HepG2 (cell line): ENCODE measurements around the gene WEE1. TPM values are rescaled to one million over a fixed set of nuclear protein-coding genes. Genes with fewer than 3 reads are reported as not detected.
A peak's percentile ranks its signal among the peaks of the same experiment; 100 is the strongest.

Experiments used
- GLMP ChIP-seq: sonication (generic); formaldehyde crosslinking; IDR thresholded peaks from 2 replicates; pipeline ENCODE4 v1.9.0; 2021; ENCODE audit warnings: missing genetic modification reagents, mild to moderate bottlenecking, borderline replicate concordance
- HNF1A ChIP-seq, 2 experiments: sonication (generic) in 1 of 2; formaldehyde crosslinking in 1 of 2; IDR thresholded peaks; 2 replicates each; pipeline versions ENCODE4 v1.4.0 to v1.6.1; 2016 to 2020; ENCODE audit warnings: borderline replicate concordance in 1 of 2, low read depth in 1 of 2, mild to moderate bottlenecking in 1 of 2, missing genetic modification reagents in 1 of 2
- KMT2A ChIP-seq: sonication (generic); formaldehyde crosslinking; IDR thresholded peaks from 2 replicates; pipeline ENCODE4 v1.4.0; 2020; ENCODE audit warnings: missing genetic modification reagents
- THYN1 ChIP-seq: sonication (generic); formaldehyde crosslinking; IDR thresholded peaks from 2 replicates; pipeline ENCODE4 v1.8.1; 2023; ENCODE audit warnings: low read depth, mild to moderate bottlenecking, moderate library complexity, missing genetic modification reagents, borderline replicate concordance
- TRAFD1 ChIP-seq: sonication (generic); formaldehyde crosslinking; IDR thresholded peaks from 2 replicates; pipeline ENCODE4 v1.5.1; 2020; ENCODE audit warnings: missing genetic modification reagents, mild to moderate bottlenecking, borderline replicate concordance
- ZNF12 ChIP-seq: sonication (generic); formaldehyde crosslinking; IDR thresholded peaks from 2 replicates; pipeline ENCODE4 v1.5.0; 2020; ENCODE audit warnings: missing genetic modification reagents
- ZNF20 ChIP-seq: sonication (generic); formaldehyde crosslinking; IDR thresholded peaks from 2 replicates; pipeline ENCODE4 v1.4.0; 2020; ENCODE audit warnings: mild to moderate bottlenecking, moderate library complexity, missing genetic modification reagents
- ZNF343 ChIP-seq: sonication (generic); formaldehyde crosslinking; IDR thresholded peaks from 2 replicates; pipeline ENCODE4 v1.4.0; 2020; ENCODE audit warnings: mild to moderate bottlenecking, missing genetic modification reagents
- ZNF549 ChIP-seq: sonication (generic); formaldehyde crosslinking; IDR thresholded peaks from 2 replicates; pipeline ENCODE4 v1.5.0; 2020; ENCODE audit warnings: missing genetic modification reagents
- ZNF737 ChIP-seq: sonication (generic); formaldehyde crosslinking; IDR thresholded peaks from 2 replicates; pipeline ENCODE4 v1.5.0; 2020; ENCODE audit warnings: missing genetic modification reagents, mild to moderate bottlenecking, borderline replicate concordance
- ZNF839 ChIP-seq: sonication (generic); formaldehyde crosslinking; IDR thresholded peaks from 2 replicates; pipeline ENCODE4 v1.4.0; 2020; ENCODE audit warnings: missing genetic modification reagents, mild to moderate bottlenecking, borderline replicate concordance
- polyA plus RNA-seq, 8 experiments: library from polyadenylated mRNA; depleted of rRNA in 3 of 8; stranded (reverse) in 7 of 8; unstranded in 1 of 8; fragments of >200 nt; fragmentation: Illumina TruSeq in 4 of 8; extraction: Trizol in 4 of 8; gene quantifications; 2 replicates each; pipeline versions ENCODE4 v1.2.1 to v1.2.3, GENCODE V29; 2011 to 2016; ENCODE audit warnings: low read depth in 4 of 8, missing spikeins in 1 of 8, mixed read lengths in 1 of 8; ENCODE audit not compliant: insufficient read depth in 1 of 8
- total RNA-seq, 5 experiments: library from RNA; depleted of rRNA; stranded (reverse); fragments of >200 nt; fragmentation: Illumina TruSeq; extraction: Trizol; gene quantifications; 2 replicates each; pipeline ENCODE4 v1.2.3, GENCODE V29; 2016; ENCODE audit warnings: low read depth in 1 of 5
- TF ChIP-seq, protein P1 (sequence below): sonication (generic); formaldehyde crosslinking; IDR thresholded peaks from 2 replicates; pipeline ENCODE4 v1.5.0; 2020; ENCODE audit warnings: mild to moderate bottlenecking, missing genetic modification reagents, borderline replicate concordance

Gene WEE1
- total and polyA plus RNA-seq, 2 of the 13 experiments (the other 11 are each of a cell fraction or from before 2014, with no cell fraction given) = 31.4 to 63.7 TPM

DNA sequence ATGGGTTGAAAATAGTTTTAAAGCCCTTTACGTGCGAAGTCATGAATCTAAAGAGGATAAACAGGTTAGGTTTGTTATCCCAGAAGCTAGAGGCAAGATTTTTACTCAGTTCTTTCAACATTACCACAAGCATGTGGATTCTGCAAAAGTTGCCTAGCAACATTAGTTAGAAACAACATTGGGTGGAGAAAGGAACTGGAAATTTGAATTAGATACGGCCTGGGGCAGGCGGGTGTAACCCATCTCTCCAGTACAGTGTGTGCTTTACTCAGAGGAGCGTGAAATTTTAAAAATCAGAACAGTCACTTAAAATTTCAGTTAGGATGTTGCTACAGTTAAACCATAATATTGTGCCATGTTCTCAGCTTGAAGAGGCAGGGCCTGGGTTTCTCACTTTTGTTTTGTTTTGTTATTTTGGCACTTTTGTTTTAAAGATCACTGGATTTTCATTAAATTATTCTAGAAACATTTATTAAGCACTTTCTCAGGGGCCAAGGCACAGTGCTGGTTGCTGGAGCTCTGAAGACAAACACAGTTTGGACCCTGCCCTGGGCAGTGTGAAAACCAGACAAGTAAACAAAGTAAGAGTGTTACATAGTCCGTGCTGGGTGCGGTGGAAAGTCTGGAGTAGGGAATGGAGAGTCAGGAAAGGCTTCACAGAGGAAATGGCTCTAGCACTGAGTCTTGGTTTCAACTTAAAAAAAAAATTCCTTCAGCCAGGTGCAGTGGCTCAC is 4.4 kb upstream of the WEE1 start (continued):
- TF ChIP-seq, protein P1, sequence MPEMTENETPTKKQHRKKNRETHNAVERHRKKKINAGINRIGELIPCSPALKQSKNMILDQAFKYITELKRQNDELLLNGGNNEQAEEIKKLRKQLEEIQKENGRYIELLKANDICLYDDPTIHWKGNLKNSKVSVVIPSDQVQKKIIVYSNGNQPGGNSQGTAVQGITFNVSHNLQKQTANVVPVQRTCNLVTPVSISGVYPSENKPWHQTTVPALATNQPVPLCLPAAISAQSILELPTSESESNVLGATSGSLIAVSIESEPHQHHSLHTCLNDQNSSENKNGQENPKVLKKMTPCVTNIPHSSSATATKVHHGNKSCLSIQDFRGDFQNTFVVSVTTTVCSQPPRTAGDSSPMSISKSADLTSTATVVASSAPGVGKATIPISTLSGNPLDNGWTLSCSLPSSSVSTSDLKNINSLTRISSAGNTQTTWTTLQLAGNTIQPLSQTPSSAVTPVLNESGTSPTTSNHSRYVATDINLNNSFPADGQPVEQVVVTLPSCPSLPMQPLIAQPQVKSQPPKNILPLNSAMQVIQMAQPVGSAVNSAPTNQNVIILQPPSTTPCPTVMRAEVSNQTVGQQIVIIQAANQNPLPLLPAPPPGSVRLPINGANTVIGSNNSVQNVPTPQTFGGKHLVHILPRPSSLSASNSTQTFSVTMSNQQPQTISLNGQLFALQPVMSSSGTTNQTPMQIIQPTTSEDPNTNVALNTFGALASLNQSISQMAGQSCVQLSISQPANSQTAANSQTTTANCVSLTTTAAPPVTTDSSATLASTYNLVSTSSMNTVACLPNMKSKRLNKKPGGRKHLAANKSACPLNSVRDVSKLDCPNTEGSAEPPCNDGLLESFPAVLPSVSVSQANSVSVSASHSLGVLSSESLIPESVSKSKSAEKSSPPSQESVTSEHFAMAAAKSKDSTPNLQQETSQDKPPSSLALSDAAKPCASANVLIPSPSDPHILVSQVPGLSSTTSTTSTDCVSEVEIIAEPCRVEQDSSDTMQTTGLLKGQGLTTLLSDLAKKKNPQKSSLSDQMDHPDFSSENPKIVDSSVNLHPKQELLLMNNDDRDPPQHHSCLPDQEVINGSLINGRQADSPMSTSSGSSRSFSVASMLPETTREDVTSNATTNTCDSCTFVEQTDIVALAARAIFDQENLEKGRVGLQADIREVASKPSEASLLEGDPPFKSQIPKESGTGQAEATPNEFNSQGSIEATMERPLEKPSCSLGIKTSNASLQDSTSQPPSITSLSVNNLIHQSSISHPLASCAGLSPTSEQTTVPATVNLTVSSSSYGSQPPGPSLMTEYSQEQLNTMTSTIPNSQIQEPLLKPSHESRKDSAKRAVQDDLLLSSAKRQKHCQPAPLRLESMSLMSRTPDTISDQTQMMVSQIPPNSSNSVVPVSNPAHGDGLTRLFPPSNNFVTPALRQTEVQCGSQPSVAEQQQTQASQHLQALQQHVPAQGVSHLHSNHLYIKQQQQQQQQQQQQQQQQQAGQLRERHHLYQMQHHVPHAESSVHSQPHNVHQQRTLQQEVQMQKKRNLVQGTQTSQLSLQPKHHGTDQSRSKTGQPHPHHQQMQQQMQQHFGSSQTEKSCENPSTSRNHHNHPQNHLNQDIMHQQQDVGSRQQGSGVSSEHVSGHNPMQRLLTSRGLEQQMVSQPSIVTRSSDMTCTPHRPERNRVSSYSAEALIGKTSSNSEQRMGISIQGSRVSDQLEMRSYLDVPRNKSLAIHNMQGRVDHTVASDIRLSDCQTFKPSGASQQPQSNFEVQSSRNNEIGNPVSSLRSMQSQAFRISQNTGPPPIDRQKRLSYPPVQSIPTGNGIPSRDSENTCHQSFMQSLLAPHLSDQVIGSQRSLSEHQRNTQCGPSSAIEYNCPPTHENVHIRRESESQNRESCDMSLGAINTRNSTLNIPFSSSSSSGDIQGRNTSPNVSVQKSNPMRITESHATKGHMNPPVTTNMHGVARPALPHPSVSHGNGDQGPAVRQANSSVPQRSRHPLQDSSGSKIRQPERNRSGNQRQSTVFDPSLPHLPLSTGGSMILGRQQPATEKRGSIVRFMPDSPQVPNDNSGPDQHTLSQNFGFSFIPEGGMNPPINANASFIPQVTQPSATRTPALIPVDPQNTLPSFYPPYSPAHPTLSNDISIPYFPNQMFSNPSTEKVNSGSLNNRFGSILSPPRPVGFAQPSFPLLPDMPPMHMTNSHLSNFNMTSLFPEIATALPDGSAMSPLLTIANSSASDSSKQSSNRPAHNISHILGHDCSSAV = no peak
- TF ChIP-seq ZNF839 (CRISPR knock-in tag) (no peak), GLMP (CRISPR knock-in tag) (no peak), ZNF20 (CRISPR knock-in tag) (no peak), TRAFD1 (CRISPR knock-in tag) (no peak), ZNF737 (CRISPR knock-in tag) (no peak), ZNF549 (CRISPR knock-in tag) (no peak), ZNF343 (CRISPR knock-in tag) (no peak), HNF1A (IDR thresholded peaks at IDR 0.05; ENCODE audit: low read depth) (peak; percentile 65; the same call in 1 of the 2 replicates), HNF1A (CRISPR knock-in tag; IDR thresholded peaks at IDR 0.05; ENCODE audit: borderline replicate concordance) (peak; percentile 51; the same call in 1 of the 2 replicates), THYN1 (CRISPR knock-in tag) (no peak), KMT2A (CRISPR knock-in tag) (peak; percentile 82; the same call in 1 of the 2 replicates), ZNF12 (CRISPR knock-in tag) (peak; percentile 84)
